Neuronal stem cell (in vitro differentiated cells): ENCODE measurements around the gene RIPOR1.
A peak's percentile ranks its signal among the peaks of the same experiment; 100 is the strongest.

Experiments used
- DNase-seq: peaks from one replicate; pipeline ENCODE4 v3.0.0-alpha.2; 2013; ENCODE audit warnings: low spot score
- H2AFZ ChIP-seq: one replicate; pipeline ENCODE4 v1.6.1; 2013; ENCODE audit warnings: mild to moderate bottlenecking, low read length, inconsistent platforms
- H2AK5ac ChIP-seq: 2 replicates; pipeline ENCODE4 v1.6.1; 2013; ENCODE audit warnings: low read depth, mild to moderate bottlenecking, inconsistent platforms, low read length, moderate library complexity, mixed read lengths
- H2BK120ac ChIP-seq: 2 replicates; pipeline ENCODE4 v1.6.1; 2013; ENCODE audit warnings: low read depth, mild to moderate bottlenecking, inconsistent platforms, low read length, moderate library complexity, mixed read lengths
- H2BK12ac ChIP-seq: one replicate; pipeline ENCODE4 v1.6.1; 2013; ENCODE audit warnings: low read length, inconsistent platforms
- H2BK15ac ChIP-seq: 2 replicates; pipeline ENCODE4 v1.6.1; 2013; ENCODE audit warnings: mild to moderate bottlenecking, low read length, inconsistent platforms, mixed read lengths
- H2BK5ac ChIP-seq: one replicate; pipeline ENCODE4 v1.6.1; 2013; ENCODE audit warnings: inconsistent platforms, mild to moderate bottlenecking, low read length, moderate library complexity
- H3K14ac ChIP-seq: one replicate; pipeline ENCODE4 v1.6.1; 2013; ENCODE audit warnings: low read length, inconsistent platforms
- H3K18ac ChIP-seq: 2 replicates; pipeline ENCODE4 v1.6.1; 2013; ENCODE audit warnings: low read length, inconsistent platforms
- H3K23ac ChIP-seq: 2 replicates; pipeline ENCODE4 v1.6.1; 2013; ENCODE audit warnings: low read depth, mild to moderate bottlenecking, mixed read lengths, low read length, inconsistent platforms; ENCODE audit not compliant: poor library complexity
- H3K27ac ChIP-seq: replicated peaks from 3 replicates; pipeline ENCODE4 v1.5.1; 2013; ENCODE audit warnings: low read length, inconsistent platforms
- H3K27me3 ChIP-seq, 3 experiments: 2 replicates each; pipeline ENCODE4 v1.6.1; 2013; ENCODE audit warnings: low read length in 3 of 3, mild to moderate bottlenecking in 2 of 3, inconsistent platforms in 1 of 3, low read depth in 1 of 3, mixed read lengths in 1 of 3, moderate library complexity in 1 of 3; ENCODE audit not compliant: control insufficient read depth in 3 of 3, insufficient read depth in 3 of 3
- H3K36me3 ChIP-seq, 2 donors: replicated peaks in 1 of 2; 2 replicates each; pipeline ENCODE4 v1.6.1; 2013; ENCODE audit warnings: low read length in 2 of 2; ENCODE audit not compliant: control insufficient read depth in 2 of 2, insufficient read depth in 2 of 2
- H3K4ac ChIP-seq: 2 replicates; pipeline ENCODE4 v1.6.1; 2013; ENCODE audit warnings: inconsistent platforms, mild to moderate bottlenecking, low read length, moderate library complexity
- H3K4me1 ChIP-seq, 2 donors: 1 replicate in 1 of 2; 2 replicates in 1 of 2; pipeline ENCODE4 v1.6.1; 2013; ENCODE audit warnings: low read length in 2 of 2, low read depth in 1 of 2; ENCODE audit not compliant: control insufficient read depth in 2 of 2, insufficient read depth in 1 of 2
- H3K4me2 ChIP-seq: one replicate; pipeline ENCODE4 v1.6.1; 2013; ENCODE audit warnings: mild to moderate bottlenecking, low read length, inconsistent platforms; ENCODE audit not compliant: insufficient read depth, poor library complexity, severe bottlenecking
- H3K4me3 ChIP-seq, 2 donors: 2 replicates each; pipeline ENCODE4 v1.5.1; 2013; ENCODE audit warnings: low read length in 2 of 2, mild to moderate bottlenecking in 2 of 2, inconsistent platforms in 1 of 2, moderate library complexity in 1 of 2
- H3K79me1 ChIP-seq: one replicate; pipeline ENCODE4 v1.6.1; 2013; ENCODE audit warnings: low read depth, mild to moderate bottlenecking, inconsistent platforms, low read length, moderate library complexity
- H3K9ac ChIP-seq: one replicate; pipeline ENCODE4 v1.6.1; 2013; ENCODE audit warnings: mild to moderate bottlenecking, low read depth, low read length, inconsistent platforms; ENCODE audit not compliant: poor library complexity
- H3K9me3 ChIP-seq, 2 donors: replicated peaks in 1 of 2; 2 replicates each; pipeline versions ENCODE3 to v1.6.1; 2013; ENCODE audit warnings: low read length in 2 of 2, mild to moderate bottlenecking in 2 of 2, inconsistent platforms in 1 of 2, low read depth in 1 of 2, mixed read lengths in 1 of 2, moderate library complexity in 1 of 2; ENCODE audit not compliant: control insufficient read depth in 2 of 2, insufficient read depth in 1 of 2
- H4K8ac ChIP-seq: one replicate; pipeline ENCODE4 v1.6.1; 2013; ENCODE audit warnings: low read depth, mild to moderate bottlenecking, inconsistent platforms, low read length, moderate library complexity
- H4K91ac ChIP-seq: one replicate; pipeline ENCODE4 v1.6.1; 2013; ENCODE audit warnings: low read length, low read depth, mild to moderate bottlenecking, inconsistent platforms; ENCODE audit not compliant: poor library complexity
- WGBS, 2 donors: extraction: QIAGEN DNeasy Blood & Tissue Kit; methylation state at CpG; one replicate each; pipeline ENCODE4 v1.1.7; 2013; ENCODE audit warnings: missing lambda C conversion rate in 2 of 2, mixed read lengths in 1 of 2; ENCODE audit not compliant: insufficient read length in 2 of 2, insufficient replicate concordance in 1 of 2; ENCODE audit errors: extremely low coverage in 2 of 2; 5-methylcytosine and 5-hydroxymethylcytosine counted together

RIPOR1 gene

DNA sequence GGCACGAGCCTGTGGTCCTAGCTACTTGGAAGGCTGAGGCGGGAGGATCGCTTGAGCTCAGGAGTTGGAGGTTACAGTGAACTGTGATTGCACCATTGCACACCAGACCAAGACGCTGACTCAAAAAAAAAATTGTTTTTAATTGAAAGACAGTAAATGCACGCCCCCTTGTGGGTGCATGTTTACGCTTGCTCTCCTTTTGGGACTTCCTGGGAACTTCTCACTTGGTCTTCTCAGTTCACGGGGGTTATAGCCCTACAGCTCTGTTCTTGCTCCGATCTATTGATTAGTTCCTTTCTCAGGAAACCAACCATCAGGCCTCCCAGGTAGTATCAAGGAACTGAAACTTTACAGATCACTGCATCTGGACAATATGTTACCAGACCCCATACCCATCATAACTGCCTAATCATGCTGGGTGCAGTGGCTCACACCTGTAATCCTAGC is 14.2 kb upstream of the RIPOR1 start:
- Histone ChIP-seq H3K23ac (no peak overlapping the region), H2BK12ac (no peak overlapping the region), H2AK5ac (no peak overlapping the region), H4K8ac (no peak overlapping the region), H3K4me3 (no peak overlapping the region), H3K9me3 (no peaks in the 10 kb centered on the region), H2BK15ac (no peak overlapping the region), H2BK120ac (no peak overlapping the region), H3K14ac (no peak overlapping the region), H3K4me1 (no peaks in the 10 kb centered on the region), H3K79me1 (no peaks in the 10 kb centered on the region), H3K27ac (no peak overlapping the region), H3K27me3 (peaks cover 0 to 2% (median 0%) of the 10 kb centered on the region in 3 experiments), H2BK5ac (no peak overlapping the region), H3K9ac (no peak overlapping the region), H3K4ac (no peak overlapping the region), H3K36me3 (no peaks in the 10 kb centered on the region), H3K4me2 (no peak overlapping the region), H2AFZ (no peak overlapping the region), H4K91ac (no peak overlapping the region), H3K18ac (no peak overlapping the region)
- peak; percentile 65 for DNase-seq
- no CpG with 5 or more reads among the region's 8 CpGs for WGBS, 2 donors

- no peak overlapping the region for H4K91ac ChIP-seq
- H3K9me3 ChIP-seq: no peaks in the 10 kb centered on the region
- H2BK15ac ChIP-seq: no peak overlapping the region
- no peak overlapping the region for H3K4me3 ChIP-seq
- no peak overlapping the region for H3K4ac ChIP-seq
- no CpG with 5 or more reads among the region's 12 CpGs for WGBS, 2 donors
- peaks cover 0 to 3% (median 0%) of the 10 kb centered on the region in 3 experiments for H3K27me3 ChIP-seq
- no peak overlapping the region for H3K23ac ChIP-seq
- H3K27ac ChIP-seq: no peak overlapping the region
- DNase-seq: no peak
- H3K79me1 ChIP-seq: no peaks in the 10 kb centered on the region
- no peak overlapping the region for H2BK12ac ChIP-seq
- H3K9ac ChIP-seq: no peak overlapping the region
- peak overlapping the region; percentile 37 for H2AFZ ChIP-seq
- no peak overlapping the region for H2BK5ac ChIP-seq
- H3K18ac ChIP-seq: no peak overlapping the region
- no peak overlapping the region for H2BK120ac ChIP-seq
- H3K36me3 ChIP-seq: no peaks in the 10 kb centered on the region
- no peak overlapping the region for H2AK5ac ChIP-seq
- no peaks in the 10 kb centered on the region for H3K4me1 ChIP-seq
- no peak overlapping the region for H3K14ac ChIP-seq
- H3K4me2 ChIP-seq: no peak overlapping the region
- no peak overlapping the region for H4K8ac ChIP-seq
These were observed 12.1 kb upstream of the RIPOR1 start for GRCh38 chr16:67516296-67517154.

- no peak overlapping the region for H3K9ac ChIP-seq
- H2BK15ac ChIP-seq: no peak overlapping the region
- H2BK12ac ChIP-seq: no peak overlapping the region
- peaks cover 0 to 3% (median 0%) of the 10 kb centered on the region in 3 experiments for H3K27me3 ChIP-seq
- H3K4ac ChIP-seq: no peak overlapping the region
- no CpG with 5 or more reads among the region's 3 CpGs for whole genome bisulfite sequencing, 2 donors
- no peaks in the 10 kb centered on the region for H3K9me3 ChIP-seq
- no peak overlapping the region for H3K23ac ChIP-seq
- H2AFZ ChIP-seq: no peak overlapping the region
- no peak overlapping the region for H2AK5ac ChIP-seq
- no peak for DNase-seq
- H4K91ac ChIP-seq: no peak overlapping the region
- H3K14ac ChIP-seq: no peak overlapping the region
- H3K36me3 ChIP-seq: no peaks in the 10 kb centered on the region
- H2BK5ac ChIP-seq: no peak overlapping the region
- no peak overlapping the region for H3K4me2 ChIP-seq
- H3K4me3 ChIP-seq: no peak overlapping the region
- H2BK120ac ChIP-seq: no peak overlapping the region
- no peaks in the 10 kb centered on the region for H3K4me1 ChIP-seq
- no peak overlapping the region for H3K18ac ChIP-seq
- no peak overlapping the region for H4K8ac ChIP-seq
- H3K27ac ChIP-seq: no peak overlapping the region
- H3K79me1 ChIP-seq: no peaks in the 10 kb centered on the region
These were observed 11.5 kb upstream of the RIPOR1 start for GRCh38 chr16:67517155-67517445.

GRCh38 chr16:67517661-67518423 is 10.8 kb upstream of the RIPOR1 start:
- Histone ChIP-seq H3K9me3 (no peaks in the 10 kb centered on the region), H3K23ac (peak overlapping the region; percentile 4), H4K8ac (no peak overlapping the region), H3K4ac (no peak overlapping the region), H3K4me3 (no peak overlapping the region), H2AK5ac (peak overlapping the region; percentile 81), H3K18ac (no peak overlapping the region), H4K91ac (no peak overlapping the region), H2BK5ac (no peak overlapping the region), H3K9ac (no peak overlapping the region), H2AFZ (no peak overlapping the region), H3K4me2 (no peak overlapping the region), H3K79me1 (no peaks in the 10 kb centered on the region), H3K27ac (no peak overlapping the region), H2BK15ac (no peak overlapping the region), H2BK12ac (no peak overlapping the region), H3K14ac (no peak overlapping the region), H2BK120ac (no peak overlapping the region), H3K4me1 (no peaks in the 10 kb centered on the region), H3K36me3 (no peaks in the 10 kb centered on the region), H3K27me3 (peaks cover 0 to 3% (median 3%) of the 10 kb centered on the region in 3 experiments)
- WGBS, 2 donors: no CpG with 5 or more reads among the region's 11 CpGs
- no peak for DNase-seq
